ENCODE results near the gene SLC25A26. TPM values are rescaled to one million over a fixed set of nuclear protein-coding genes. Genes with fewer than 3 reads are reported as not detected.

Gene SLC25A26
- total RNA-seq, 4 donors from 2014 or later, result 20.1 to 44.4 (median 23.2) TPM

DNA sequence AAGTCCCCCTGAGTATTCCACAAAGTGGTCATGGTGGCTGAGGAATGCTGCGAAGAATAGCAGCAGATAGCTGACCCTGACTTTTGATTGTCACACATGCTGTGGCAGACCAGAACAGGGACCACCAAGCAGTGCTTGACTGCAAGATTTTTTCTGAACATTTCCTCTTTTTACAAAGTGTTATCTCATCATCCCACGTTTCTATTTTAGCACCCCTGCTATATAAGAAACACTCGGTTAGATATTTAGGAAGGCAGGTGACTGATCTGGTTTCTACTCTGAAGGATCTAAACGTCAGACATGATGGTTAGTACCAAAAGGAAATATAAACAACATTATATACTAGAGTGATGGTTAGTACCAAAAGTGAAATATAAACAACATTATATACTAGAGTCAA lies 9.1 kb downstream of the SLC25A26 start:
- no peak for DNase-seq (ENCODE audit: low spot score in 2 of 2)
- Histone ChIP-seq H3K9me3 (no peaks in the 10 kb centered on the region), H3K4me1 (no peaks in the 10 kb centered on the region), H3K4me3 (no peak overlapping the region), H3K27ac (no peak overlapping the region), H3K36me3 (peaks cover 0 to 15% (median 0%) of the 10 kb centered on the region in 3 donors), H3K27me3 (no peaks in the 10 kb centered on the region)
- no peak for TF ChIP-seq EP300 (IDR thresholded peaks at IDR 0.05)
- TF ChIP-seq, protein P1, sequence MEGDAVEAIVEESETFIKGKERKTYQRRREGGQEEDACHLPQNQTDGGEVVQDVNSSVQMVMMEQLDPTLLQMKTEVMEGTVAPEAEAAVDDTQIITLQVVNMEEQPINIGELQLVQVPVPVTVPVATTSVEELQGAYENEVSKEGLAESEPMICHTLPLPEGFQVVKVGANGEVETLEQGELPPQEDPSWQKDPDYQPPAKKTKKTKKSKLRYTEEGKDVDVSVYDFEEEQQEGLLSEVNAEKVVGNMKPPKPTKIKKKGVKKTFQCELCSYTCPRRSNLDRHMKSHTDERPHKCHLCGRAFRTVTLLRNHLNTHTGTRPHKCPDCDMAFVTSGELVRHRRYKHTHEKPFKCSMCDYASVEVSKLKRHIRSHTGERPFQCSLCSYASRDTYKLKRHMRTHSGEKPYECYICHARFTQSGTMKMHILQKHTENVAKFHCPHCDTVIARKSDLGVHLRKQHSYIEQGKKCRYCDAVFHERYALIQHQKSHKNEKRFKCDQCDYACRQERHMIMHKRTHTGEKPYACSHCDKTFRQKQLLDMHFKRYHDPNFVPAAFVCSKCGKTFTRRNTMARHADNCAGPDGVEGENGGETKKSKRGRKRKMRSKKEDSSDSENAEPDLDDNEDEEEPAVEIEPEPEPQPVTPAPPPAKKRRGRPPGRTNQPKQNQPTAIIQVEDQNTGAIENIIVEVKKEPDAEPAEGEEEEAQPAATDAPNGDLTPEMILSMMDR (IDR thresholded peaks at IDR 0.05), result no peak
- TF ChIP-seq POLR2A (IDR thresholded peaks at IDR 0.05), result no peak
- 61% methylated on average over 4 of the region's 4 CpGs for WGBS, 2 donors

DNA sequence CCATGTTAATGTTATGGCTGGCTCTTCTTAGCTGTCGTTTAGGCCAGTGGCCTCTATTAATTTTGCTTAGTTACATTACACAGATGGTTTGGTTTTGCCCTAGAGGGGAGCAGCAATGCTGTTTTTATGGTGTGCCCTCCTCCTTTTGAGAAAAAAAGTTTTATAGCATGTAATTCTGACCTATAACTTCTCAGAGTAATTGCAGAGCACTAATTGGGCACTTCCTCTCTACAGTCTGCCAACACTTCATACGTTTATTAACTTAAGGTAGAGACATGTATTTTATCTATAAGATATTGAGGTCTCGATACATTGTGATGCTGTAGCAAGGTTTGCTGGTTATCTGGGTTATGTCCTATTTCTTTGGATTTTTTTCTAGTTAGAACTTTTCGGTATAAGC lies 12.2 kb downstream of the SLC25A26 start:
- Histone ChIP-seq H3K27ac (no peak overlapping the region), H3K4me3 (no peak overlapping the region), H3K9me3 (no peaks in the 10 kb centered on the region), H3K4me1 (no peaks in the 10 kb centered on the region), H3K27me3 (no peaks in the 10 kb centered on the region), H3K36me3 (peaks cover 0 to 5% (median 0%) of the 10 kb centered on the region in 3 donors)
- WGBS, 2 donors, result 63 to 67% methylated on average over 4 of the region's 4 CpGs
- TF ChIP-seq EP300 (IDR thresholded peaks at IDR 0.05) (no peak), POLR2A (IDR thresholded peaks at IDR 0.05) (no peak)
- TF ChIP-seq, protein P1 (IDR thresholded peaks at IDR 0.05), result no peak
- DNase-seq (ENCODE audit: low spot score in 2 of 2), result no peak

DNA sequence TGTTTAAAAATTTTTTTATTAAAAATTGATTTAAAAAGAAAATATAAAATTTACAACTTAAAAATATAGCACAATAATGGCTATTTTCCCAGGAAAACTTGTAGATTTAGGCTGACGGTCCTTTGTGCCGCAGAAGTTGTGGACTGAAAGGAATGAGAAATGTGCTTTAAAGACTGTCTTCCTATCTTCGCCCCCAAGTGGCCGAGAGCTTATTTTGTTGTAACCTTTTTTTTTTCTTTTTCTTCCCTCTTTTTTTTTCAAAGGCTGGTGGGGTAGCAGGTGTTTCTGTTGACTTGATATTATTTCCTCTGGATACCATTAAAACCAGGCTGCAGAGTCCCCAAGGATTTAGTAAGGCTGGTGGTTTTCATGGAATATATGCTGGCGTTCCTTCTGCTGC lies 15.5 kb downstream of the SLC25A26 start:
- Histone ChIP-seq H3K27me3 (no peaks in the 10 kb centered on the region), H3K27ac (no peak overlapping the region), H3K4me3 (no peak overlapping the region), H3K4me1 (peaks cover 0 to under 1% (median 0%) of the 10 kb centered on the region in 4 donors), H3K9me3 (peaks cover 0 to 4% (median 0%) of the 10 kb centered on the region in 4 donors), H3K36me3 (peaks cover 0 to 29% (median 0%) of the 10 kb centered on the region in 3 donors)
- WGBS, 2 donors, result 75 to 78% methylated on average over 5 of the region's 5 CpGs
- TF ChIP-seq EP300 (IDR thresholded peaks at IDR 0.05) (no peak), POLR2A (IDR thresholded peaks at IDR 0.05) (no peak)
- TF ChIP-seq, protein P1 (IDR thresholded peaks at IDR 0.05), result no peak
- no peak for DNase-seq (ENCODE audit: low spot score in 2 of 2)

DNA sequence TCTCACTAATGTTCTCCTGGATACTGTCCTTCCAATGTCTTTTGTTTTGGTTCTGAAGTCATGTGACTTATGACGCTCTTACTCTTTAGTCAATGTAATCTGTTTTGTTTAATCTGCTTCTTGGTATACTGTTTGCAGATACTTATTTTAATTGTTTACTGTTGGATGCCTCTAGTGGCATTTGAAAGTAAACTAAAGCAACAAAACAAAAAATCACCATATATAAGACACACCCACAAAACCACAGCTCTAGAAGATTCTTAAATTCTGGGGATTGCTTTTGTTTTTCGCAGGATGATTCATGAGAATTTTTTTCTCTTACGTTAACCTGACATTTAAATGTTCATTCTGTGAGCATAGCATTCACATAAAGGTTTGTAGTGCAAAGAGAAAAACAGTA lies 16.8 kb downstream of the SLC25A26 start:
- Histone ChIP-seq H3K27me3 (no peaks in the 10 kb centered on the region), H3K9me3 (peaks cover 0 to 4% (median 0%) of the 10 kb centered on the region in 4 donors), H3K27ac (no peak overlapping the region), H3K4me3 (no peak overlapping the region), H3K4me1 (peaks cover 0 to 4% (median 0%) of the 10 kb centered on the region in 4 donors), H3K36me3 (peaks cover 0 to 33% (median 0%) of the 10 kb centered on the region in 3 donors)
- TF ChIP-seq, protein P1 (IDR thresholded peaks at IDR 0.05), result no peak
- TF ChIP-seq EP300 (IDR thresholded peaks at IDR 0.05) (no peak), POLR2A (IDR thresholded peaks at IDR 0.05) (no peak)
- 91% methylated on average over 3 of the region's 3 CpGs for WGBS, 2 donors
- no peak for DNase-seq (ENCODE audit: low spot score in 2 of 2)

DNA sequence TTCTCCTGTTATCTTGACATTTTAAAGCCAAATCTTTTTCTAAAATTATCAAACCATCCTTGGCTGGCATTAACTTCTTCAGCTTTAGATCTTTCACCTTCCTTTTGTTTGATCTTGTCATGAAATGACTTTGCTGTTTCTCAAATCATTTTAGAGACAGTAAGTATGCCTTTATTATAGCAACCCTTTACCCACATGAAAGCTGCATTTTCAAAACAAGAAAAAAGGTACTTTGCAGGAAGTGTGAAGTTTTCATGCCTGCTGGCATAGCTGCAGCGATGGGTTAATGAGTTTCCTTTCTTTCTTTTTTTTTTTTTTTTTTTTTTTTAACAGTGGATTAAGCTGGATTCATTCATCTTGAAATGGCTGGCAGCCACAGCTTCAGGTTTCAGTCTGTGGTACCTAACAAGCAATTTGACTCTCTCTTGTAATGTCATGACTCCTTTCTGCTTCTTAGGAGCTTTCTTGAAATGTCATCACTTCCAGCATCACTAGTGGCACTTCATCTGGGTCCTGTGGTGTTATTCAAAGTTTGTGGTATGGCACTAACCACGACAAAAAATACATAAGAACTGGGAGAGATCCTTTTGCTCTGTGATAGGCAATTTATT lies 18.8 kb downstream of the SLC25A26 start:
- Histone ChIP-seq H3K9me3 (peaks cover 0 to 4% (median 0%) of the 10 kb centered on the region in 4 donors), H3K27me3 (no peaks in the 10 kb centered on the region), H3K27ac (no peak overlapping the region), H3K4me3 (no peak overlapping the region), H3K36me3 (peaks cover 0 to 54% (median 4%) of the 10 kb centered on the region in 3 donors), H3K4me1 (peaks cover 0 to 4% (median 0%) of the 10 kb centered on the region in 4 donors)
- no peak for DNase-seq (ENCODE audit: low spot score in 2 of 2)
- WGBS, 2 donors, result 77 to 90% methylated on average over 2 of the region's 2 CpGs
- TF ChIP-seq, protein P1 (IDR thresholded peaks at IDR 0.05), result no peak
- no peak for TF ChIP-seq POLR2A (IDR thresholded peaks at IDR 0.05)
- TF ChIP-seq EP300 (IDR thresholded peaks at IDR 0.05), result no peak

Measured in tibial nerve (tissue), 4 donors.